D721Med (cell line): ENCODE results near the gene CFC1B.
"Not testable (repeated sequence)": the region's sequence is repeated elsewhere in the genome, so short reads cannot be mapped to it uniquely, and the experiment has no call there.

ENCODE experiments used
- DNase-seq: peaks from one replicate; pipeline ENCODE4 v3.0.0; 2011; ENCODE audit warnings: low spot score; ENCODE audit not compliant: insufficient read length
- FAIRE-seq: peaks from 2 replicates; lab custom pipeline; 2011; peaks lifted over from hg19 to GRCh38; lab: Jason Lieb, UNC

Gene CFC1B

DNA sequence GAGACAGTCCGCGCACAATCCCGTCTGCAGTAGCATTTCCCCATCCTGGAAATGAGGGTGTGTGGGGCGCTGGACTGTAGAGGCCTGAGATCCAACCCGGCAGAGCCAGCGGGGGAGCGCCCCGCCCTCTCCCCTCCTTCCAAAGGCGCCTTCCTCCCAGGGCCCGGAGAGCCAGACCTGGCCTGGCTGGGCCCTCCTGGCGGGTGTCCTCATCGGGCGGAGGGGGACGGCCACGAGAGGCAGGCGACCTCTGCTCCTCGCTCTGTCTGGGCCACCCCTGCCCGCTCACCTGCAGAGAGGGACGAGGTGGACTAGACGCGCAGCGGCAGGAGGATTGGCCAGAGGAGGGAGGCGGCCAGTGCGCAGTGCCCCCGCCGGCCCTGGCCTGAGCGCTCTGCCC, 28.5 kb downstream of the CFC1B start:
- not testable (repeated sequence) for FAIRE-seq, DNase-seq

- not testable (repeated sequence) for FAIRE-seq, DNase-seq
Measured at GRCh38 chr2:130554178-130554577, 33.2 kb downstream of the CFC1B start.

- not testable (repeated sequence) for FAIRE-seq, DNase-seq
Measured at GRCh38 chr2:130556441-130556840, 35.4 kb downstream of the CFC1B start.

DNA sequence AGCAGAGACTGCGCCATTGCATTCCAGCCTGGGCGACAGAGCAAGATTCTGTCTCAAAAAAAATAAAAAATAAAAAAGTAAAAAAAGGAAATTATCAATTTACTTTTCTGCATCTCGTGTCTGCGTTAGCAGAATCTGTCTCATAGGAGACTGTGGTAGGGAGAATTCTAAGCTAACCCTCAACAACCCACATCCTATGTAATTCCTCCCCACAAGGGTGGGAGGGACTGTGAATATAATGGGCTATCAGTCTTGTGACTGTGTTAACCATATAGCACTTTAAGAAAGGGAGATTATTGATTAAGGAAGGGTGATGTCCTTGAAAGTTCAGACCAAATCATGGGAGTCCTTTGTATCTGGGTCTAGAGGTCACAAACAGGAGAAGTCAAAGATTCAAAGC, 45.1 kb downstream of the CFC1B start:
- FAIRE-seq, DNase-seq: not testable (repeated sequence)

GRCh38 chr2:130571929-130572328, 50.9 kb downstream of the CFC1B start:
- not testable (repeated sequence) for DNase-seq, FAIRE-seq

DNA sequence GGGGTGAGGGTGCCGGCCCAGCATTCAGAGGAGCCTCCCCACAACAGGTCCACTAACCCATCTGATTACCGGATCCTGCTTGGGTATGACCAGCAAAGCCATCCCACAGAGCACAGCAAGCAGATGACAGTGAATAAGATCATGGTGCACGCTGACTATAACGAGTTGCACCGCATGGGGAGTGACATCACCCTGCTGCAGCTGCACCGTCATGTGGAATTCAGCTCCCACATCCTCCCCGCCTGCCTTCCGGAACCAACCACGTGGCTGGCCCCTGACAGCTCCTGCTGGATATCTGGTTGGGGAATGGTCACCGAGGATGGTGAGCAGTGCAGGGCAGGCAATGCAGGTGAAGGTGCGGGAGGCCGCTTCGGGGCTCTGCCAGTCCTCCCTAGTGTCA, 53.2 kb downstream of the CFC1B start:
- not testable (repeated sequence) for FAIRE-seq, DNase-seq

DNA sequence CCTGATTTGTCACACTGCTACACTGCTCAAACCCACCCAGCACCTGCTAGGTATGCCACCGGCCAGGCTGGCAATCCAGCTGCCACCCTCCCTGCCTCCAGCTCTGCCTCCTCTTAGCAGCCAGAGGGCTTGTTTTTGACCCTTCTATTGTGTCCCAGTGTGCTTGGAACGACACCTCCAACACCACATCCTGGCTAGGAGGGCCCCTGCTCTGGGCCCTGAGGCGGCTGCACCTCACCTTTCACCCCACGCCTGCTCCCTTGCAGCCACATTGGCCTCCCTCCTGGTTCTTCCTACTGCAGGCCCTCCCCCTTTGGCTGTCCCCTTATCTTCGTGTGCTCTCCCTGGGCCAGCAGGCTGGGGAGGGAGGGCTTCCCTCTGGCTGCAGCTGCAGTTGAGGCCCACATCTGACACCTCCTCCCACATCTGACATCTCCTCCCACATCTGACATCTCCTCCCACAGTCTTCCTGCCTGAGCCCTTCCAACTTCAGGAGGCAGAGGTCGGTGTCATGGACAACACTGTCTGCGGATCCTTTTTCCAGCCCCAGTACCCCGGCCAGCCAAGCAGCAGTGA, 55.3 kb downstream of the CFC1B start:
- not testable (repeated sequence) for DNase-seq, FAIRE-seq

DNA sequence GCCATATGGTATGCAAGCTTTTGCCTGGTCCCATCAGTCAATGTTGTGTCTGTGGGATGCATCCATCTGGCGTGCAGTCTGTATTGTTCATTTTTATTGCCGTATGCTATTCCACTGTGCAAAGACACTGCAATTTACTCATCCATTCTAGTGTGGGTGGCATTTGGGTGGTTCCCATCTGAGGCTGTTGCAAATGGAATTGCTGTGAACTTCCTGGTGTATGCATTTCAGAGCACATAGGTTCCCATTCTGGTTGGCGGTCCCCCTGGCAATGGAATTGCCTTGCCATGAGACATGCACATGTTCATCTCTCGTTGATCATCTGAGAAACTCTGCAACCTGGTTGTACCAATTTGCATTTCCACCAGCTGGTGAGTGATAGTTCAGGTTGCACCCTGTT, 56.5 kb downstream of the CFC1B start:
- DNase-seq, FAIRE-seq: not testable (repeated sequence)
